HG03575 (cell line): Measurements from ENCODE around the gene LHX5.

Source experiments
- ATAC-seq: cut with Tn5 transposase; IDR thresholded peaks from one replicate; pipeline ENCODE4 v1.9.1; 2021; ENCODE audit not compliant: unreplicated experiment, insufficient number of reproducible peaks, low FRiP score; ENCODE audit errors: extremely low read depth

Gene LHX5

GRCh38 chr12:113424456-113424855 is 47.2 kb downstream of the LHX5 start:
- ATAC-seq = no peak

- ATAC-seq = no peak
Measured at GRCh38 chr12:113422886-113423669, 48.6 kb downstream of the LHX5 start.

- peak; percentile 73 for ATAC-seq
Measured at GRCh38 chr12:113422030-113422885, 49.4 kb downstream of the LHX5 start, which contains the start of gene SDSL. Gene SDSL, plus strand, starts transcription at chr12:113422380. Its CDS starts 5,603 bp downstream, at chr12:113427983.

- no peak for ATAC-seq
Measured at GRCh38 chr12:113420996-113421595, 50.6 kb downstream of the LHX5 start.

- ATAC-seq = no peak
Measured at GRCh38 chr12:113418213-113418879, 53.3 kb downstream of the LHX5 start.

GRCh38 chr12:113416091-113416754 is 55.4 kb downstream of the LHX5 start:
- no peak for ATAC-seq

- no peak for ATAC-seq
Measured at GRCh38 chr12:113414519-113415038, 57.1 kb downstream of the LHX5 start.

GRCh38 chr12:113413488-113413939 is 58.2 kb downstream of the LHX5 start:
- ATAC-seq = no peak
